ENCODE data around the gene CASQ2.

Gene CASQ2

GRCh38 chr1:115757856-115758255 is 10.7 kb downstream of the CASQ2 start:
- DNase-seq (ENCODE audit: low spot score), result no peak
- POLR2A ChIA-PET (ENCODE audit: low non-redundant PET), result no interaction called here
- H3K27ac ChIP-seq, result no peak overlapping the region
- CTCF ChIA-PET, result no interaction called here
- TF ChIP-seq CTCF (conservative IDR thresholded peaks at IDR 0.05; ENCODE audit: low read depth), result no peak

- POLR2A ChIA-PET (ENCODE audit: low non-redundant PET), result no interaction called here
- no peak for DNase-seq (ENCODE audit: low spot score)
- no peak for TF ChIP-seq CTCF (conservative IDR thresholded peaks at IDR 0.05; ENCODE audit: low read depth)
- H3K27ac ChIP-seq, result no peak overlapping the region
- CTCF ChIA-PET, result interaction anchor here (0.6 kb wide), 1 partner anchor 84 kb away, joined by 4 read pairs; no protein-coding TSS in a partner anchor
These were observed 11.2 kb downstream of the CASQ2 start for GRCh38 chr1:115757326-115757725.

GRCh38 chr1:115755456-115756370 is 12.8 kb downstream of the CASQ2 start:
- H3K27ac ChIP-seq, result no peak overlapping the region
- no peak for TF ChIP-seq CTCF (conservative IDR thresholded peaks at IDR 0.05; ENCODE audit: low read depth)
- DNase-seq (ENCODE audit: low spot score), result no peak
- POLR2A ChIA-PET (ENCODE audit: low non-redundant PET), result no interaction called here
- CTCF ChIA-PET, result interaction anchor here (1.0 to 1.3 kb wide), 2 partner anchors 9 to 11 kb away, joined by 4 to 6 read pairs; no protein-coding TSS in a partner anchor

GRCh38 chr1:115753830-115754229 is 14.7 kb downstream of the CASQ2 start:
- CTCF ChIA-PET, result interaction anchor here (0.7 to 0.8 kb wide), 2 partner anchors 11 to 400 kb away, joined by 3 to 4 read pairs; no protein-coding TSS in a partner anchor
- no peak for TF ChIP-seq CTCF (conservative IDR thresholded peaks at IDR 0.05; ENCODE audit: low read depth)
- POLR2A ChIA-PET (ENCODE audit: low non-redundant PET), result no interaction called here
- no peak for DNase-seq (ENCODE audit: low spot score)
- no peak overlapping the region for H3K27ac ChIP-seq

- ChIA-PET POLR2A (ENCODE audit: low non-redundant PET) (no interaction called here), CTCF (interaction anchor here (0.7 to 0.8 kb wide), 2 partner anchors 12 to 399 kb away, joined by 3 to 4 read pairs; no protein-coding TSS in a partner anchor)
- TF ChIP-seq CTCF (conservative IDR thresholded peaks at IDR 0.05; ENCODE audit: low read depth), result no peak
- DNase-seq (ENCODE audit: low spot score), result no peak
- H3K27ac ChIP-seq, result no peak overlapping the region
These were observed 15.2 kb downstream of the CASQ2 start for GRCh38 chr1:115753361-115753760.

GRCh38 chr1:115748401-115749150 is 19.9 kb downstream of the CASQ2 start:
- ChIA-PET POLR2A (ENCODE audit: low non-redundant PET) (no interaction called here), CTCF (no interaction called here)
- H3K27ac ChIP-seq, result no peak overlapping the region
- peak; percentile 38 for DNase-seq (ENCODE audit: low spot score)
- TF ChIP-seq CTCF (conservative IDR thresholded peaks at IDR 0.05; ENCODE audit: low read depth), result no peak
